ENCODE measurements around the gene RPL10. TPM values are rescaled to one million over a fixed set of nuclear protein-coding genes. Genes with fewer than 3 reads are reported as not detected.

Gene RPL10
- total and polyA plus RNA-seq, 2 of the 13 experiments (the other 11 are each of a cell fraction or from before 2014, with no cell fraction given), result 2,381 to 4,713 TPM

DNA sequence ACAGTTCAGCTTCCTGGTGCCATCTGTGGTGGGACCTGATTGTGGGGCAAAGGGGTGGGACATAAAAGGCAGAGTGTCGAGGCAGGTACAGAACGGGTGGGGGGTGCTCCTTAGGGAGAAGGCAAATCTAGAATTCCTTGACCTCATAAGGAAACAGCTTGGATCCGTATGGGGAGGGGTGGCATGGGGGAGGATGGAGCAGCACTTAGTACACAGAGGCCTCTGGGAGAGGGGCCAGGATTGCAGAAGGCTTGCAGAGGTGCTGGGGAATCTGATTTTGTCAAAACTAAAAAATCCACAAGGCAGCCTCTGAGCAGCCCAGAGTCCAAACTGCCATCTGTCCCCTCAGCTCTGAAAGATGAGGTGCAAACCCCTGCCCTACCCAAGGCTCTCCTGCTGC, 21.4 kb upstream of the RPL10 start:
- Histone ChIP-seq H3K27ac (ENCODE audit: extremely low read length, insufficient read depth, low read length) (no peak overlapping the region), H3K9ac (ENCODE audit: insufficient read depth, low read depth, low read length) (no peak overlapping the region), H4K20me1 (ENCODE audit: insufficient read depth, low read length) (no peaks in the 10 kb centered on the region), H3K36me3 (replicated peaks in 1 of 2; ENCODE audit: control insufficient read depth in 1 of 2, insufficient read depth in 2 of 2, low read length in 2 of 2) (no peaks in the 10 kb centered on the region), H3K4me1 (ENCODE audit: insufficient read depth, low read length) (peaks cover 53% of the 10 kb centered on the region), H3K79me2 (ENCODE audit: insufficient read depth, low read length) (peaks cover 8% of the 10 kb centered on the region), H3K27me3 (ENCODE audit: control insufficient read depth in 1 of 2, insufficient read depth in 2 of 2, low read length in 2 of 2) (no peaks in the 10 kb centered on the region), H2AFZ (ENCODE audit: low read length) (no peak overlapping the region), H3K9me3 (ENCODE audit: low read length) (no peaks in the 10 kb centered on the region), H3K4me2 (ENCODE audit: low read depth, low read length) (no peak overlapping the region), H3K4me3 (replicated peaks in 1 of 3; ENCODE audit: insufficient read depth in 1 of 3, low read depth in 2 of 3, low read length in 3 of 3) (no peak overlapping the region; a peak in 1 of 6 replicates)
- TF ChIP-seq YY1 (IDR thresholded peaks at IDR 0.05; ENCODE audit: insufficient read depth, insufficient replicate concordance, low read depth, low read length) (no peak), TSC22D2 (CRISPR knock-in tag; IDR thresholded peaks at IDR 0.05; ENCODE audit: borderline replicate concordance) (no peak), ZNF724P (CRISPR knock-in tag; IDR thresholded peaks at IDR 0.05; ENCODE audit: borderline replicate concordance) (no peak), JDP2 (CRISPR knock-in tag; IDR thresholded peaks at IDR 0.05; ENCODE audit: borderline replicate concordance) (no peak), ZSCAN20 (CRISPR knock-in tag; IDR thresholded peaks at IDR 0.05; ENCODE audit: borderline replicate concordance) (no peak), SP140L (CRISPR knock-in tag; IDR thresholded peaks at IDR 0.05; ENCODE audit: borderline replicate concordance) (no peak), NCOR1 (IDR thresholded peaks at IDR 0.05; ENCODE audit: borderline replicate concordance, low read length) (no peak), MBD4 (IDR thresholded peaks at IDR 0.05; ENCODE audit: borderline replicate concordance, low read length) (no peak), NRL (CRISPR knock-in tag; IDR thresholded peaks at IDR 0.05; ENCODE audit: borderline replicate concordance) (no peak), MTA1 (CRISPR knock-in tag; IDR thresholded peaks at IDR 0.05; ENCODE audit: borderline replicate concordance) (no peak), MEF2D (CRISPR knock-in tag; IDR thresholded peaks at IDR 0.05) (no peak), SPEN (CRISPR knock-in tag; IDR thresholded peaks at IDR 0.05; ENCODE audit: low read depth) (no peak), BHLHE40 (IDR thresholded peaks at IDR 0.05; ENCODE audit: low read length) (no peak), MIER2 (CRISPR knock-in tag; IDR thresholded peaks at IDR 0.05) (no peak), ZNF431 (CRISPR knock-in tag; IDR thresholded peaks at IDR 0.05; ENCODE audit: borderline replicate concordance, low read depth) (no peak), AGO2 (optimal IDR thresholded peaks at IDR 0.05; ENCODE audit: low read depth, low read length) (no peak)
- TF ChIP-seq, protein P1, sequence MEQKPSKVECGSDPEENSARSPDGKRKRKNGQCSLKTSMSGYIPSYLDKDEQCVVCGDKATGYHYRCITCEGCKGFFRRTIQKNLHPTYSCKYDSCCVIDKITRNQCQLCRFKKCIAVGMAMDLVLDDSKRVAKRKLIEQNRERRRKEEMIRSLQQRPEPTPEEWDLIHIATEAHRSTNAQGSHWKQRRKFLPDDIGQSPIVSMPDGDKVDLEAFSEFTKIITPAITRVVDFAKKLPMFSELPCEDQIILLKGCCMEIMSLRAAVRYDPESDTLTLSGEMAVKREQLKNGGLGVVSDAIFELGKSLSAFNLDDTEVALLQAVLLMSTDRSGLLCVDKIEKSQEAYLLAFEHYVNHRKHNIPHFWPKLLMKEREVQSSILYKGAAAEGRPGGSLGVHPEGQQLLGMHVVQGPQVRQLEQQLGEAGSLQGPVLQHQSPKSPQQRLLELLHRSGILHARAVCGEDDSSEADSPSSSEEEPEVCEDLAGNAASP (CRISPR knock-in tag; IDR thresholded peaks at IDR 0.05; ENCODE audit: borderline replicate concordance), result no peak
- TF ChIP-seq, protein P2, sequence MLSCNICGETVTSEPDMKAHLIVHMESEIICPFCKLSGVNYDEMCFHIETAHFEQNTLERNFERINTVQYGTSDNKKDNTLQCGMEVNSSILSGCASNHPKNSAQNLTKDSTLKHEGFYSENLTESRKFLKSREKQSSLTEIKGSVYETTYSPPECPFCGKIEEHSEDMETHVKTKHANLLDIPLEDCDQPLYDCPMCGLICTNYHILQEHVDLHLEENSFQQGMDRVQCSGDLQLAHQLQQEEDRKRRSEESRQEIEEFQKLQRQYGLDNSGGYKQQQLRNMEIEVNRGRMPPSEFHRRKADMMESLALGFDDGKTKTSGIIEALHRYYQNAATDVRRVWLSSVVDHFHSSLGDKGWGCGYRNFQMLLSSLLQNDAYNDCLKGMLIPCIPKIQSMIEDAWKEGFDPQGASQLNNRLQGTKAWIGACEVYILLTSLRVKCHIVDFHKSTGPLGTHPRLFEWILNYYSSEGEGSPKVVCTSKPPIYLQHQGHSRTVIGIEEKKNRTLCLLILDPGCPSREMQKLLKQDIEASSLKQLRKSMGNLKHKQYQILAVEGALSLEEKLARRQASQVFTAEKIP (CRISPR knock-in tag; IDR thresholded peaks at IDR 0.05; ENCODE audit: borderline replicate concordance), result no peak
- TF ChIP-seq, protein P3, sequence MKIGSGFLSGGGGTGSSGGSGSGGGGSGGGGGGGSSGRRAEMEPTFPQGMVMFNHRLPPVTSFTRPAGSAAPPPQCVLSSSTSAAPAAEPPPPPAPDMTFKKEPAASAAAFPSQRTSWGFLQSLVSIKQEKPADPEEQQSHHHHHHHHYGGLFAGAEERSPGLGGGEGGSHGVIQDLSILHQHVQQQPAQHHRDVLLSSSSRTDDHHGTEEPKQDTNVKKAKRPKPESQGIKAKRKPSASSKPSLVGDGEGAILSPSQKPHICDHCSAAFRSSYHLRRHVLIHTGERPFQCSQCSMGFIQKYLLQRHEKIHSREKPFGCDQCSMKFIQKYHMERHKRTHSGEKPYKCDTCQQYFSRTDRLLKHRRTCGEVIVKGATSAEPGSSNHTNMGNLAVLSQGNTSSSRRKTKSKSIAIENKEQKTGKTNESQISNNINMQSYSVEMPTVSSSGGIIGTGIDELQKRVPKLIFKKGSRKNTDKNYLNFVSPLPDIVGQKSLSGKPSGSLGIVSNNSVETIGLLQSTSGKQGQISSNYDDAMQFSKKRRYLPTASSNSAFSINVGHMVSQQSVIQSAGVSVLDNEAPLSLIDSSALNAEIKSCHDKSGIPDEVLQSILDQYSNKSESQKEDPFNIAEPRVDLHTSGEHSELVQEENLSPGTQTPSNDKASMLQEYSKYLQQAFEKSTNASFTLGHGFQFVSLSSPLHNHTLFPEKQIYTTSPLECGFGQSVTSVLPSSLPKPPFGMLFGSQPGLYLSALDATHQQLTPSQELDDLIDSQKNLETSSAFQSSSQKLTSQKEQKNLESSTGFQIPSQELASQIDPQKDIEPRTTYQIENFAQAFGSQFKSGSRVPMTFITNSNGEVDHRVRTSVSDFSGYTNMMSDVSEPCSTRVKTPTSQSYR (CRISPR knock-in tag; IDR thresholded peaks at IDR 0.05; ENCODE audit: borderline replicate concordance), result no peak
- DNase-seq (ENCODE audit: low spot score), result no peak
- 83% methylated on average over 3 of the region's 3 CpGs for WGBS (ENCODE audit: low lambda C conversion rate)
- in situ Hi-C loops (cut with HindIII; ENCODE audit: extremely low pct_ligation_motif_present, low pct_unique_long_range_greater_than_20kb) (no loop called here), intact Hi-C loops (cut with micrococcal nuclease; ENCODE audit: unreplicated experiment) (no loop called here)
- no peak for FAIRE-seq
- no TSS peak for BruUV-seq (replicated peaks)
- no peak for ATAC-seq
- CTCF ChIA-PET (ENCODE audit: low intra/inter-chr PET ratio, low total read pairs), result no interaction called here
- POLR2A ChIA-PET, result interaction anchor here (1.0 kb wide), 1 partner anchor 21 kb away, joined by 3 read pairs; the partner anchor contains the start of gene RPL10

All from HepG2 (cell line).